Astrocyte (in vitro differentiated cells and primary cell): ENCODE results near the gene GYG1. TPM values are rescaled to one million over a fixed set of nuclear protein-coding genes. Genes with fewer than 3 reads are reported as not detected.

ENCODE experiments used
- DNase-seq: peaks from one replicate; pipeline ENCODE4 v3.0.0-alpha.2; 2010; ENCODE audit warnings: low read depth
- FAIRE-seq: peaks from 2 replicates; lab custom pipeline; 2011; peaks lifted over from hg19 to GRCh38; lab: Jason Lieb, UNC
- H2AFZ ChIP-seq: 2 replicates; pipeline ENCODE4 v1.6.0; 2012; ENCODE audit warnings: low read depth, low read length, inconsistent platforms
- H3K27ac ChIP-seq: 2 replicates; pipeline ENCODE4 v1.5.1; 2011; ENCODE audit warnings: low read depth, low read length, inconsistent platforms
- H3K27me3 ChIP-seq: 2 replicates; pipeline ENCODE4 v1.6.0; 2011; ENCODE audit warnings: low read length, inconsistent platforms; ENCODE audit not compliant: insufficient read depth
- H3K36me3 ChIP-seq: 2 replicates; pipeline ENCODE4 v1.5.1; 2011; ENCODE audit warnings: low read length, inconsistent platforms; ENCODE audit not compliant: insufficient read depth
- H3K4me1 ChIP-seq: 2 replicates; pipeline ENCODE4 v1.5.1; 2011; ENCODE audit warnings: low read length, inconsistent platforms; ENCODE audit not compliant: insufficient read depth
- H3K4me2 ChIP-seq: 2 replicates; pipeline ENCODE4 v1.6.0; 2012; ENCODE audit warnings: low read length, inconsistent platforms
- H3K4me3 ChIP-seq: 2 replicates; pipeline ENCODE4 v1.5.1; 2011; ENCODE audit warnings: low read depth, mild to moderate bottlenecking, low read length, inconsistent platforms; ENCODE audit not compliant: insufficient read depth
- H3K79me2 ChIP-seq: 2 replicates; pipeline ENCODE4 v1.6.0; 2012; ENCODE audit warnings: mild to moderate bottlenecking, low read length, inconsistent platforms; ENCODE audit not compliant: insufficient read depth
- H3K9ac ChIP-seq: 2 replicates; pipeline ENCODE4 v1.6.0; 2012; ENCODE audit warnings: mild to moderate bottlenecking, low read length, inconsistent platforms
- H3K9me3 ChIP-seq: 2 replicates; pipeline ENCODE4 v1.5.1; 2012; ENCODE audit warnings: low read depth, mild to moderate bottlenecking, low read length, inconsistent platforms; ENCODE audit not compliant: insufficient read depth
- H4K20me1 ChIP-seq: 2 replicates; pipeline ENCODE4 v1.6.0; 2012; ENCODE audit warnings: low read length, inconsistent platforms; ENCODE audit not compliant: insufficient read depth
- H3K27ac Mint-ChIP-seq: one replicate; pipeline ENCODE4 v1.8.0; 2021; ENCODE audit warnings: mild to moderate bottlenecking, mixed read lengths; ENCODE audit not compliant: unreplicated experiment
- H3K27me3 Mint-ChIP-seq: one replicate; pipeline ENCODE4 v1.8.0; 2021; ENCODE audit warnings: low read depth, mixed read lengths; ENCODE audit not compliant: unreplicated experiment
- H3K36me3 Mint-ChIP-seq: one replicate; pipeline ENCODE4 v1.8.0; 2021; ENCODE audit warnings: low read depth, mixed read lengths; ENCODE audit not compliant: unreplicated experiment
- H3K4me1 Mint-ChIP-seq: one replicate; pipeline ENCODE4 v1.8.0; 2021; ENCODE audit warnings: low read depth, mixed read lengths; ENCODE audit not compliant: unreplicated experiment
- H3K4me3 Mint-ChIP-seq: one replicate; pipeline ENCODE4 v1.8.0; 2021; ENCODE audit warnings: mild to moderate bottlenecking, moderate library complexity, mixed read lengths; ENCODE audit not compliant: unreplicated experiment
- H3K9me3 Mint-ChIP-seq: one replicate; pipeline ENCODE4 v1.8.0; 2021; ENCODE audit warnings: mild to moderate bottlenecking, mixed read lengths; ENCODE audit not compliant: unreplicated experiment
- CTCF ChIP-seq: IDR thresholded peaks from 2 replicates; pipeline ENCODE4 v1.5.1; 2011; ENCODE audit warnings: low read depth, mild to moderate bottlenecking, inconsistent platforms, low read length, moderate library complexity; ENCODE audit not compliant: insufficient read depth
- EZH2 ChIP-seq: IDR thresholded peaks from 2 replicates; pipeline ENCODE4 v1.6.1; 2012; ENCODE audit warnings: mild to moderate bottlenecking, low read length, inconsistent platforms; ENCODE audit not compliant: insufficient read depth
- total RNA-seq: library from RNA; stranded (reverse); gene quantifications from 2 replicates; pipeline ENCODE4 v1.2.1, GENCODE V29; 2021

GYG1 gene
- total RNA-seq, 1 donor from 2014 or later: 41.9 TPM

DNA sequence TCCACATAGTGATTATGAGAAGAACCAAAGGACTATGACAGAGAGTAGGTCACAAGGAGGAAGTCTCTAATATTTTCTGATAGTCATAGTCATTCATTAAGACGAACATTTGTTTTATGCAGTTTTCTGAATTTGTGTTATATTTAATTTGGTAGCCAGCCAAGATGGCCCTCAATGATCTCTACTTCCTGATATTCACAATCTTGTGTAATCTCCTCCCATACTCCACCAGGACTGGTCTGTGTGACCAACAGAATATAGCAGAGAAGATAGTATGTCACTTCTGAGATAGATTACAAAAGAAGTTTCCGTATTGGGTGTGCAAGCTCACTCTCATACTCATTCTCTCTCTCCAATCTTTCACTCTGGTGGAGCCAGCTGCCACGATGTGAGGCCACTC is 64.2 kb downstream of the GYG1 start:
- peaks cover 3% of the 10 kb centered on the region for H3K9me3 ChIP-seq
- no peak overlapping the region for H3K4me3 Mint-ChIP-seq
- no peaks in the 10 kb centered on the region for H4K20me1 ChIP-seq
- no peak overlapping the region for H3K9ac ChIP-seq
- no peak for FAIRE-seq
- H3K27ac ChIP-seq: no peak overlapping the region
- no peak overlapping the region for H3K4me3 ChIP-seq
- DNase-seq: no peak
- H3K27me3 ChIP-seq: no peaks in the 10 kb centered on the region
- no peaks in the 10 kb centered on the region for H3K27me3 Mint-ChIP-seq
- no peaks in the 10 kb centered on the region for H3K79me2 ChIP-seq
- no peaks in the 10 kb centered on the region for H3K4me1 Mint-ChIP-seq
- no peaks in the 10 kb centered on the region for H3K9me3 Mint-ChIP-seq
- H3K27ac Mint-ChIP-seq: no peak overlapping the region
- H2AFZ ChIP-seq: no peak overlapping the region
- H3K4me2 ChIP-seq: no peak overlapping the region
- TF ChIP-seq EZH2: no peak
- no peak for TF ChIP-seq CTCF
- H3K4me1 ChIP-seq: no peaks in the 10 kb centered on the region
- H3K36me3 ChIP-seq: peaks cover 28% of the 10 kb centered on the region
- H3K36me3 Mint-ChIP-seq: peaks cover 18% of the 10 kb centered on the region

GRCh38 chr3:149058198-149058597 is 66.9 kb downstream of the GYG1 start:
- Histone ChIP-seq H3K9me3 (peaks cover under 1% of the 10 kb centered on the region), H2AFZ (no peak overlapping the region), H3K27me3 (no peaks in the 10 kb centered on the region), H4K20me1 (no peaks in the 10 kb centered on the region), H3K4me3 (no peak overlapping the region), H3K36me3 (peaks cover 29% of the 10 kb centered on the region), H3K79me2 (no peaks in the 10 kb centered on the region), H3K27ac (no peak overlapping the region), H3K4me1 (no peaks in the 10 kb centered on the region), H3K4me2 (no peak overlapping the region), H3K9ac (no peak overlapping the region)
- Mint-ChIP-seq H3K9me3 (no peaks in the 10 kb centered on the region), H3K4me1 (no peaks in the 10 kb centered on the region), H3K36me3 (peaks cover 9% of the 10 kb centered on the region), H3K27me3 (no peaks in the 10 kb centered on the region), H3K27ac (no peak overlapping the region), H3K4me3 (no peak overlapping the region)
- DNase-seq (no peak), FAIRE-seq (no peak)
- TF ChIP-seq CTCF (no peak), EZH2 (no peak)

DNA sequence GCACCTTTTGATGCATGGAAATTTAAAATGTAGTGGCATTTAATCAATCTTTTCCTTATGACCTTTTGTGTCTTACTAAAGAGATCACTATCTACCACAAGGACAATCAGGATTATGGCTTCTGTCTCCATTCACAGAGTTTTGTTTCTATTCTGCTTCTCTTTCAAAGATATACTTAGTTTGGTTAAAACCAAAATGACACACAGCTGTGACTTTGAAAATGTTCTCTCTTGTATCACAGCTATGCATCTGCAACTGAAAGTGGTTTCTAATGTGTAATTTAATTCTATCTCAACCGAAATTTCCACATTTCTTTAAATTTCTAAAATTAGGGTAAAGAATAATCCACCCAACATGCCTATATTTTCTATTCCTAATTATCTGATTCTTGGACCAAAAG is 67.3 kb downstream of the GYG1 start:
- H3K9me3 ChIP-seq: no peaks in the 10 kb centered on the region
- no peak overlapping the region for H3K27ac ChIP-seq
- FAIRE-seq (no peak), DNase-seq (no peak)
- H3K36me3 ChIP-seq: peaks cover 25% of the 10 kb centered on the region
- H3K4me2 ChIP-seq: no peak overlapping the region
- TF ChIP-seq EZH2 (no peak), CTCF (no peak)
- H2AFZ ChIP-seq: no peak overlapping the region
- no peaks in the 10 kb centered on the region for H4K20me1 ChIP-seq
- no peak overlapping the region for H3K9ac ChIP-seq
- Mint-ChIP-seq H3K36me3 (peaks cover 5% of the 10 kb centered on the region), H3K4me1 (no peaks in the 10 kb centered on the region), H3K27ac (no peak overlapping the region), H3K27me3 (no peaks in the 10 kb centered on the region), H3K9me3 (no peaks in the 10 kb centered on the region), H3K4me3 (no peak overlapping the region)
- H3K4me1 ChIP-seq: no peaks in the 10 kb centered on the region
- H3K27me3 ChIP-seq: no peaks in the 10 kb centered on the region
- no peak overlapping the region for H3K4me3 ChIP-seq
- H3K79me2 ChIP-seq: no peaks in the 10 kb centered on the region
